Cardiac fibroblast (primary cell): ENCODE measurements around the gene TM4SF4.
A peak's percentile ranks its signal among the peaks of the same experiment; 100 is the strongest.
"Not testable (repeated sequence)": the region's sequence is repeated elsewhere in the genome, so short reads cannot be mapped to it uniquely, and the experiment has no call there.

Experiments
- DNase-seq, 2 donors: peaks; one replicate each; pipeline versions ENCODE4 v3.0.0 to v3.0.0-alpha.2; 2010; ENCODE audit warnings: low read depth in 2 of 2
- H3K4me3 ChIP-seq, 2 donors: replicated peaks in 1 of 2; 1 replicate in 1 of 2; 2 replicates in 1 of 2; pipeline ENCODE4 v1.5.1; 2011; ENCODE audit warnings: low read depth in 2 of 2, low read length in 2 of 2, mild to moderate bottlenecking in 2 of 2, moderate library complexity in 1 of 2
- CTCF ChIP-seq: IDR thresholded peaks from one replicate; pipeline ENCODE4 v1.5.1; 2011; ENCODE audit warnings: low read depth, mild to moderate bottlenecking, low read length, inconsistent platforms

Gene TM4SF4

GRCh38 chr3:149442851-149443544, 31.5 kb upstream of the TM4SF4 start:
- peak; percentile 55 to 83 for DNase-seq
- H3K4me3 ChIP-seq: no peak overlapping the region

GRCh38 chr3:149443545-149443912, 31.0 kb upstream of the TM4SF4 start:
- H3K4me3 ChIP-seq: no peak overlapping the region
- no peak for TF ChIP-seq CTCF
- no peak for DNase-seq

More at GRCh38 chr3:149442851-149443544, 31.5 kb upstream of the TM4SF4 start:
- no peak for TF ChIP-seq CTCF

- not testable (repeated sequence) for H3K4me3 ChIP-seq
Measured at GRCh38 chr3:149444867-149445266, 29.6 kb upstream of the TM4SF4 start.

GRCh38 chr3:149448331-149448831, 26.1 kb upstream of the TM4SF4 start:
- DNase-seq: peak; percentile 42 to 77

More at GRCh38 chr3:149444867-149445266, 29.6 kb upstream of the TM4SF4 start:
- not testable (repeated sequence) for DNase-seq

GRCh38 chr3:149449182-149449581, 25.3 kb upstream of the TM4SF4 start:
- H3K4me3 ChIP-seq: no peak overlapping the region
- no peak for DNase-seq
- no peak for TF ChIP-seq CTCF

More at GRCh38 chr3:149448331-149448831, 26.1 kb upstream of the TM4SF4 start:
- no peak overlapping the region for H3K4me3 ChIP-seq
- no peak for TF ChIP-seq CTCF

GRCh38 chr3:149449799-149450198, 24.7 kb upstream of the TM4SF4 start:
- no peak for DNase-seq
- no peak overlapping the region for H3K4me3 ChIP-seq
- no peak for TF ChIP-seq CTCF

- H3K4me3 ChIP-seq: no peak overlapping the region
- no peak for DNase-seq
- TF ChIP-seq CTCF: no peak
Measured at GRCh38 chr3:149450281-149450680, 24.2 kb upstream of the TM4SF4 start.
